Caco-2 (cell line): Measurements from ENCODE around the gene PCDH12. TPM values are rescaled to one million over a fixed set of nuclear protein-coding genes. Genes with fewer than 3 reads are reported as not detected.
A peak's percentile ranks its signal among the peaks of the same experiment; 100 is the strongest.

Source experiments
- BruUV-seq: library from RNA; stranded (reverse); fragments of 400-500 nt; replicated peaks from 2 replicates; lab custom pipeline; 2021; lab: Mats Ljungman, UMichigan
- CTCF ChIA-PET: fragments of 300-600 bp; sonication (Branson Sonifier 250); formaldehyde crosslinking; loops from one replicate; lab custom pipeline; 2022; ENCODE audit warnings: antibody characterized with exemption; lab: Charles Lee
- POLR2A ChIA-PET: fragments of 300-600 bp; sonication (Branson Sonifier 250); formaldehyde crosslinking; loops from one replicate; lab custom pipeline; 2022; ENCODE audit warnings: antibody characterized with exemption; lab: Charles Lee
- DNase-seq, 2 experiments: peaks; one replicate each; pipeline versions ENCODE4 v3.0.0 to v3.0.0-alpha.2; 2020 to 2022
- H3K27me3 ChIP-seq: replicated peaks from 2 replicates; pipeline ENCODE4 v1.6.0; 2011; ENCODE audit warnings: low read length; ENCODE audit not compliant: control insufficient read depth, insufficient read depth
- H3K36me3 ChIP-seq: 2 replicates; pipeline ENCODE4 v1.5.1; 2011; ENCODE audit warnings: low read length; ENCODE audit not compliant: control insufficient read depth, insufficient read depth
- H3K4me1 ChIP-seq: fragments of 250-450 bp; sonication (Bioruptor Pico); 2 replicates; pipeline ENCODE4 v1.5.1; 2020; ENCODE audit warnings: mild to moderate bottlenecking
- H3K4me3 ChIP-seq: 2 replicates; pipeline ENCODE4 v1.5.1; 2011; ENCODE audit warnings: low read depth, mild to moderate bottlenecking, control low read depth, low read length
- H3K9me3 ChIP-seq: fragments of 250-450 bp; sonication (Bioruptor Pico); 2 replicates; pipeline ENCODE4 v1.5.1; 2020; ENCODE audit warnings: mild to moderate bottlenecking, moderate library complexity
- H3K27ac Mint-ChIP-seq: one replicate; pipeline ENCODE4 v1.8.0; 2022; ENCODE audit warnings: mixed read lengths; ENCODE audit not compliant: unreplicated experiment
- H3K27me3 Mint-ChIP-seq: one replicate; pipeline ENCODE4 v1.8.0; 2022; ENCODE audit warnings: mixed read lengths; ENCODE audit not compliant: insufficient read depth, unreplicated experiment
- H3K36me3 Mint-ChIP-seq: one replicate; pipeline ENCODE4 v1.8.0; 2022; ENCODE audit warnings: mild to moderate bottlenecking, mixed read lengths; ENCODE audit not compliant: insufficient read depth, unreplicated experiment
- H3K4me1 Mint-ChIP-seq: one replicate; pipeline ENCODE4 v1.8.0; 2022; ENCODE audit warnings: low read depth, mixed read lengths; ENCODE audit not compliant: unreplicated experiment
- H3K4me3 Mint-ChIP-seq: one replicate; pipeline ENCODE4 v1.8.0; 2022; ENCODE audit warnings: mild to moderate bottlenecking, moderate library complexity, mixed read lengths; ENCODE audit not compliant: unreplicated experiment
- H3K9me3 Mint-ChIP-seq: one replicate; pipeline ENCODE4 v1.8.0; 2022; ENCODE audit warnings: mixed read lengths; ENCODE audit not compliant: unreplicated experiment
- intact Hi-C: fragments of 100-400 bp; cut with micrococcal nuclease; formaldehyde crosslinking; loops from one replicate; pipeline ENCODE4 v1.10.0; 2022; ENCODE audit not compliant: unreplicated experiment
- total RNA-seq: library from RNA; stranded (reverse); gene quantifications from 2 replicates; pipeline ENCODE4 v1.2.3, GENCODE V29; 2022
- TF ChIP-seq, protein P1 (sequence below), 2 experiments: fragments of 200-600 bp in 1 of 2; IDR thresholded peaks; 1 replicate in 1 of 2; 2 replicates in 1 of 2; pipeline versions ENCODE4 v1.5.1 to v1.8.0; 2011 to 2022; ENCODE audit warnings: antibody characterized with exemption in 1 of 2, control low read depth in 1 of 2, inconsistent platforms in 1 of 2, low read depth in 1 of 2, low read length in 1 of 2, mild to moderate bottlenecking in 1 of 2, moderate library complexity in 1 of 2; ENCODE audit not compliant: insufficient read depth in 1 of 2, severe bottlenecking in 1 of 2, unreplicated experiment in 1 of 2

PCDH12 gene
- total RNA-seq, 1 experiment from 2014 or later, result not detected

DNA sequence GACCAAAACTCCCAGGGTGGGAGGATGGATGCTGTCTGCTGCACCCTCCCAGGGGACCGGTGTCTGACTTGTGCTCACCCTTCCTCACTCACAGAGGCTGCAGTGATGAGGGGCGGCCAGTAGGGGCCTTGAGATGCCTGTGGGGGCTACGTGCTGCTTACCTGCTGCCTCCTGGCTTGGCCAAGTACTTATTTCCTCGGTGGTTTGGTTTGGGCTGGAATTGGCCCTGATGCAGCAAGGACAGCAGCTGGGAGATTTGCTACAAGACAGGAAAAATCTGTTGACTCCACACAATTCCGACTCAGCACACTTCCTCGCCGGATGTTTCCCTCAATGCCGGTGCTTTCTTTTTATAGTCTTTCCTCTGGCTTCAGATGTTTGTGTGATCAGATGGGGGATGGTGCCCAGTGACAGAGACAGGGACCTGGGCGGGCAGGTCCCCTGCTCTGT is 6.6 kb downstream of the PCDH12 start:
- Mint-ChIP-seq H3K9me3 (no peaks in the 10 kb centered on the region), H3K27me3 (peaks cover 4% of the 10 kb centered on the region), H3K4me1 (no peaks in the 10 kb centered on the region), H3K36me3 (no peaks in the 10 kb centered on the region), H3K27ac (no peak overlapping the region), H3K4me3 (no peak overlapping the region)
- Histone ChIP-seq H3K27me3 (no peaks in the 10 kb centered on the region), H3K36me3 (no peaks in the 10 kb centered on the region), H3K9me3 (no peaks in the 10 kb centered on the region), H3K4me1 (no peaks in the 10 kb centered on the region), H3K4me3 (no peak overlapping the region)
- intact Hi-C loops, result no loop called here
- no TSS peak for BruUV-seq
- TF ChIP-seq, protein P1, sequence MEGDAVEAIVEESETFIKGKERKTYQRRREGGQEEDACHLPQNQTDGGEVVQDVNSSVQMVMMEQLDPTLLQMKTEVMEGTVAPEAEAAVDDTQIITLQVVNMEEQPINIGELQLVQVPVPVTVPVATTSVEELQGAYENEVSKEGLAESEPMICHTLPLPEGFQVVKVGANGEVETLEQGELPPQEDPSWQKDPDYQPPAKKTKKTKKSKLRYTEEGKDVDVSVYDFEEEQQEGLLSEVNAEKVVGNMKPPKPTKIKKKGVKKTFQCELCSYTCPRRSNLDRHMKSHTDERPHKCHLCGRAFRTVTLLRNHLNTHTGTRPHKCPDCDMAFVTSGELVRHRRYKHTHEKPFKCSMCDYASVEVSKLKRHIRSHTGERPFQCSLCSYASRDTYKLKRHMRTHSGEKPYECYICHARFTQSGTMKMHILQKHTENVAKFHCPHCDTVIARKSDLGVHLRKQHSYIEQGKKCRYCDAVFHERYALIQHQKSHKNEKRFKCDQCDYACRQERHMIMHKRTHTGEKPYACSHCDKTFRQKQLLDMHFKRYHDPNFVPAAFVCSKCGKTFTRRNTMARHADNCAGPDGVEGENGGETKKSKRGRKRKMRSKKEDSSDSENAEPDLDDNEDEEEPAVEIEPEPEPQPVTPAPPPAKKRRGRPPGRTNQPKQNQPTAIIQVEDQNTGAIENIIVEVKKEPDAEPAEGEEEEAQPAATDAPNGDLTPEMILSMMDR (IDR thresholded peaks at IDR 0.05; ENCODE audit: insufficient read depth in 1 of 2, low read depth in 1 of 2, low read length in 1 of 2, severe bottlenecking in 1 of 2, unreplicated experiment in 1 of 2), result peak; percentile 59 to 74
- peak in 1 of 2 experiments; percentile 55 for DNase-seq
- CTCF ChIA-PET, result no interaction called here
- POLR2A ChIA-PET, result no interaction called here

DNA sequence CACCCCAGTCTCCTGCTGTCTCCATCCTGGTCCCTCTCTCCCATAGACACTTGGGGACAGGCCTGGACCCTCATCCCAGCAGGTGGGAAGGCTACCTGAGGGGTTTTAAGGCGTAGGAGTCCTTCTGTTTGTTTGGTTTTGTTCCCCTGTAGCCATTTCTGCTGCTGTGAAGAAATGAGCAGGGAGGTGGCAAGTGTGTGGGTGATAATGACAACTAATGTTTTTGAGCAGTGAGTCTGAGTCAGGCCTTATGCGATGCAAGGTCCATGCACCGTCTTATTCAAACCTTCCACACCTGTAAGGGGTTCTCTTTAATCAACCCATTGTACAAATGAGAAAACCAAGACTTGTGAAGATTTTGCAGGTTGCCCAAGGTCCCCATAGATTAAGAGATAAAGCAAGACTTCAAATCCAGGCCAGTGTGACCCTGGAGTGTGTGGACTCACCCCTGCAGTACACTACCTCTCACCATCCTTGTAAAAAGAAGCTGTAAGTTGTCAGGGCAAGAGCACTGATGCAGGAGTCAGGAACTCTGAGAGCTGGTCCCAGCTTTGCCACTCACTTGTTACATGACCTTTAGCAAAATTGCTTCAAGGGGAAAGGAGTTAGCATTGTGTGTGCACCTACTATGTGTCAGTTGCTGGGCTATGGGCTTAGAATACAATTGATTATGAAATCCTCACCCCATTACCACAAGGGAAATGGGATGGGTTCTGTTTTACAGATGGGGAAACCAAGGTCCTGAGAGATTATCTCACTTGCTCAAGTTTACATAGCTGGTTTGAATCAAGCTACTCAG is 7.6 kb downstream of the PCDH12 start:
- no peak overlapping the region for H3K4me3 Mint-ChIP-seq
- Histone ChIP-seq H3K4me3 (no peak overlapping the region), H3K27me3 (no peaks in the 10 kb centered on the region), H3K36me3 (no peaks in the 10 kb centered on the region), H3K4me1 (no peaks in the 10 kb centered on the region), H3K9me3 (no peaks in the 10 kb centered on the region)
- CTCF ChIA-PET, result no interaction called here
- no peak overlapping the region for H3K27ac Mint-ChIP-seq
- H3K27me3 Mint-ChIP-seq, result peaks cover 4% of the 10 kb centered on the region
- TF ChIP-seq, protein P1 (IDR thresholded peaks at IDR 0.05; ENCODE audit: insufficient read depth in 1 of 2, low read depth in 1 of 2, low read length in 1 of 2, severe bottlenecking in 1 of 2, unreplicated experiment in 1 of 2), result no peak
- intact Hi-C loops, result no loop called here
- H3K4me1 Mint-ChIP-seq, result no peaks in the 10 kb centered on the region
- POLR2A ChIA-PET, result no interaction called here
- no peaks in the 10 kb centered on the region for H3K36me3 Mint-ChIP-seq
- DNase-seq, result no peak
- H3K9me3 Mint-ChIP-seq, result no peaks in the 10 kb centered on the region
- no TSS peak for BruUV-seq

DNA sequence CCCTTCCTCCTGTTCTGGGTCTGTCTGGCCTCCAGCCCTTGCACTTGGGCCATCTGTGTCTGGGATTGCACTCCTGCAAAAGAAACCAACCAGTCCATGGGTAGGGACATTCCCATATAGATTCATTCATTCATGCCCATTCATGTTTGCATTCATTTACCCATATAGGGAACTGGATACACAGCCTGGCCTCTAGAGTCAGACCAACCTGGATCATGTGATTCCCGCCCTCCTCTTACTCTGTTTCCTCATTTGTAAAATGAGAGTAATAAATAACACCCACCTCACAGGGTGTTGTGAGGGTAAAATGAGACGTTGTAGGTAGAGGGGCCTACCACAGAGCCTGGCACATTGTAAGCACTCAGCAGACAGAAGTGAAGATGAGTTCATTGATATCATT is 8.5 kb downstream of the PCDH12 start:
- H3K27me3 ChIP-seq, result no peaks in the 10 kb centered on the region
- Mint-ChIP-seq H3K4me1 (no peaks in the 10 kb centered on the region), H3K27me3 (peaks cover 4% of the 10 kb centered on the region), H3K27ac (no peak overlapping the region), H3K36me3 (no peaks in the 10 kb centered on the region), H3K4me3 (no peak overlapping the region), H3K9me3 (no peaks in the 10 kb centered on the region)
- ChIA-PET CTCF (no interaction called here), POLR2A (no interaction called here)
- no peak overlapping the region for H3K4me3 ChIP-seq
- no peaks in the 10 kb centered on the region for H3K36me3 ChIP-seq
- intact Hi-C loops, result no loop called here
- no TSS peak for BruUV-seq
- TF ChIP-seq, protein P1 (IDR thresholded peaks at IDR 0.05; ENCODE audit: insufficient read depth in 1 of 2, low read depth in 1 of 2, low read length in 1 of 2, severe bottlenecking in 1 of 2, unreplicated experiment in 1 of 2), result no peak
- no peaks in the 10 kb centered on the region for H3K9me3 ChIP-seq
- no peaks in the 10 kb centered on the region for H3K4me1 ChIP-seq
- no peak for DNase-seq
